Natural killer cell treated with Interleukin-12 subunit alpha and Interleukin-12 subunit beta and Interleukin-15 and Interleukin-18, amount 100 ng/mL, for 72 hours (primary cell): ENCODE measurements around the gene TAF11L10. TPM values are rescaled to one million over a fixed set of nuclear protein-coding genes. Genes with fewer than 3 reads are reported as not detected.

Source experiments
- total RNA-seq, 2 donors: library from RNA; stranded (reverse); gene quantifications; one replicate each; pipeline ENCODE4 v1.2.3, GENCODE V29; 2022

The TAF11L10 gene
- total RNA-seq, 2 donors from 2014 or later = not detected

Other genes starting within 250 kb of the TAF11L10 start
- gene TAF11L2, start 99.6 kb downstream of the TAF11L10 start, total RNA-seq = not detected
- not detected for gene TAF11L3, start 79.5 kb downstream of the TAF11L10 start, total RNA-seq
- gene TAF11L4, start 76.0 kb downstream of the TAF11L10 start, total RNA-seq = not detected
- gene TAF11L5, start 72.6 kb downstream of the TAF11L10 start, total RNA-seq = not detected
- not detected for gene TAF11L6, start 69.2 kb downstream of the TAF11L10 start, total RNA-seq
- not detected for gene TAF11L7, start 12.1 kb downstream of the TAF11L10 start, total RNA-seq
- not detected for gene TAF11L8, start 6.9 kb downstream of the TAF11L10 start, total RNA-seq
- not detected for gene TAF11L9, start 3.4 kb downstream of the TAF11L10 start, total RNA-seq
- not detected for gene TAF11L11, start 6.4 kb upstream of the TAF11L10 start, total RNA-seq
- gene TAF11L12, start 12.6 kb upstream of the TAF11L10 start, total RNA-seq = not detected
- gene TAF11L13, start 34.3 kb upstream of the TAF11L10 start, total RNA-seq = not detected
- gene TAF11L14, start 36.6 kb upstream of the TAF11L10 start, total RNA-seq = not detected